ENCODE measurements around the gene HNRNPA0. TPM values are rescaled to one million over a fixed set of nuclear protein-coding genes. Genes with fewer than 3 reads are reported as not detected.

Gene HNRNPA0
- total and polyA plus RNA-seq, 2 donors (not counting 1 experiment from before 2014, with no cell fraction given): 31.5 to 34.2 TPM

DNA sequence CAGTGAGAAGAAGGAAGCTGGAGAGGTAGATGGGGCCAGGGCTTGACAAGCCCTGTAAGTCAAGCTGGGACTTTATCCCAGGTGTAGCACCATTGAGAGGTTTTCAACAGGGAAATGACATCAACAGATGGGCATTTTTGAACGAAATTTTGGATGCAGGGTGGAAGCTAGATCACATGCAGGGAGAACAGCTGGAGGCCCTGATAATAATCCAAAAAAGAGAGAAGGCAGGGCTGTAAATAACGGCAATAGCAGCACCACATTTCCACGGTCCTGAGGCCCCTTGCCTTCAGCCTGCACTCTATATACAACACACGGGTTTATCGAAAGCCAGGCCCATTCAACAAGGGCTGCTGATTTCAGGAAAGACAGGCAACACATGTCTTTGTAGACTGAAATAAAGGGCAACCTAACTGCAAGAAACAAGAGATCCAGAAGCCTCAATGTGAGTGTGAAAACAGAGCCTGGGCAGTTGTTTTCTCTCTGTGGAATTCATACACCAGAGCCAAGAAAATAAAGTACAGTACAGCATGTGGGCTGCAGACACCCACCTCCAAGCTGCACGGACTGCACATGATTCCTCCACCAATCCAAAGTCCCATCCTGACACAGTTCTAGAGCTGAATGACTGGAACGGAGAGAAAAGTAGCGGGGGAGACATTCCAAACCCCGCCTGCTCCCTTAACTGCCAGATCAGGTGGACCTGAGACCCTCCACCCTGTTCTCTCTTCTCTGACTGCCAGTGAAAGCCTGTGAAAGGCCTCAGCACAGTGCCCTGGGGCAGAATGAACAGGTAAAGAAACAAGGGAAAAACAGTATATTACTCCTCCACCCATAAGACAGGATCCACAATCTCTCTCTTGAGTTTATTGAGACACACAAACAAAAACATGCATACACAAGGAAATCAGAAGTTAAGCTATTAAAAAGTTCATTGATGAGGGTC, 54.6 kb downstream of the HNRNPA0 start:
- H3K9me3 Mint-ChIP-seq (ENCODE audit: insufficient read depth): no peaks in the 10 kb centered on the region
- H3K4me1 ChIP-seq (ENCODE audit: control insufficient read depth in 2 of 2, insufficient read depth in 2 of 2, low read length in 2 of 2): peaks cover 7 to 10% of the 10 kb centered on the region in 2 donors
- no peak for ATAC-seq (ENCODE audit: low read depth)
- H3K27me3 Mint-ChIP-seq: no peaks in the 10 kb centered on the region
- no peak overlapping the region for H3K9ac ChIP-seq (ENCODE audit: low read length)
- H3K4me3 Mint-ChIP-seq: no peak overlapping the region
- TF ChIP-seq CTCF (IDR thresholded peaks at IDR 0.05) (no peak), EZH2 (IDR thresholded peaks at IDR 0.05; ENCODE audit: borderline replicate concordance, insufficient read depth, low read depth, low read length, poor library complexity, severe bottlenecking) (no peak)
- H3K27ac Mint-ChIP-seq: no peak overlapping the region
- intact Hi-C loops (cut with micrococcal nuclease): no loop called here
- H3K36me3 ChIP-seq (replicated peaks in 1 of 2; ENCODE audit: control extremely low read depth in 1 of 2, control insufficient read depth in 1 of 2, extremely low read depth in 1 of 2, insufficient read depth in 2 of 2, low read length in 1 of 2): no peaks in the 10 kb centered on the region
- no peak overlapping the region for H3K4me2 ChIP-seq (replicated peaks; ENCODE audit: low read depth, low read length, poor library complexity, severe bottlenecking)
- H3K79me2 ChIP-seq (ENCODE audit: control insufficient read depth, insufficient read depth, low read length): no peaks in the 10 kb centered on the region
- ChIA-PET POLR2A (no interaction called here), CTCF (interaction anchor here (1.3 kb wide), 1 partner anchor 39 kb away, joined by 3 read pairs; no protein-coding TSS in a partner anchor)
- H3K9me3 ChIP-seq (ENCODE audit: control extremely low read depth in 1 of 3, control insufficient read depth in 2 of 3, insufficient read depth in 1 of 3, low read length in 2 of 3): no peaks in the 10 kb centered on the region
- DNase-seq: no peak
- 80% methylated on average over 5 of the region's 9 CpGs for WGBS (ENCODE audit: insufficient coverage)
- H2AFZ ChIP-seq (ENCODE audit: insufficient read depth, low read depth, low read length, poor library complexity, severe bottlenecking): no peak overlapping the region
- peaks cover 10% of the 10 kb centered on the region for H3K4me1 Mint-ChIP-seq
- no peaks in the 10 kb centered on the region for H4K20me1 ChIP-seq (ENCODE audit: control insufficient read depth, insufficient read depth, low read length, poor library complexity, severe bottlenecking)
- no peaks in the 10 kb centered on the region for H3K27me3 ChIP-seq (replicated peaks in 1 of 4; ENCODE audit: control extremely low read depth in 1 of 4, control insufficient read depth in 3 of 4, insufficient read depth in 4 of 4, low read length in 3 of 4)
- no peak overlapping the region for H3K4me3 ChIP-seq (ENCODE audit: control extremely low read depth in 1 of 5, extremely low read depth in 1 of 5, insufficient read depth in 1 of 5, low read depth in 2 of 5, low read length in 4 of 5)
- no peak overlapping the region for H3K27ac ChIP-seq (ENCODE audit: low read length in 2 of 2)

DNA sequence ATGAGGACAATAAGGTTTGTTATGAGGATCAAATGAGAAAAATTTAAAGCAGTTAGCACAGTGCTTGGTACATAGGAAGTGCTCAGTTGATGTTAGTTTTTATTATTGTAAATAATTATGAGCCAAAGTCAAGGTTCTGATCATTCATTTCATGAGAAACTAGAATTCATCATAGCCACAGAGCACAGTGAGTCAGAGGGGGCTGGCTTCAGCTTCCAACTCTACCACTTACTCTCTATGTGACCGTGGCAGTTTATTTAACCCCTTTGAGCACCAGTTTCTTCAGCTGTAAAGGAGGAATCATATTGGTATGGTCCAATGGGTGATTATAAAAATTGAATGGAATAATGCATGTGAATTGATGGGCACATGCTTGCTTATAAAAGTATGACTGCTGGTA, 57.7 kb downstream of the HNRNPA0 start:
- Histone ChIP-seq H3K27me3 (replicated peaks in 1 of 4; ENCODE audit: control extremely low read depth in 1 of 4, control insufficient read depth in 3 of 4, insufficient read depth in 4 of 4, low read length in 3 of 4) (no peaks in the 10 kb centered on the region), H3K4me3 (ENCODE audit: control extremely low read depth in 1 of 5, extremely low read depth in 1 of 5, insufficient read depth in 1 of 5, low read depth in 2 of 5, low read length in 4 of 5) (no peak overlapping the region), H4K20me1 (ENCODE audit: control insufficient read depth, insufficient read depth, low read length, poor library complexity, severe bottlenecking) (no peaks in the 10 kb centered on the region), H3K9ac (ENCODE audit: low read length) (no peak overlapping the region), H3K9me3 (ENCODE audit: control extremely low read depth in 1 of 3, control insufficient read depth in 2 of 3, insufficient read depth in 1 of 3, low read length in 2 of 3) (no peaks in the 10 kb centered on the region), H3K4me2 (replicated peaks; ENCODE audit: low read depth, low read length, poor library complexity, severe bottlenecking) (no peak overlapping the region), H2AFZ (ENCODE audit: insufficient read depth, low read depth, low read length, poor library complexity, severe bottlenecking) (no peak overlapping the region), H3K36me3 (replicated peaks in 1 of 2; ENCODE audit: control extremely low read depth in 1 of 2, control insufficient read depth in 1 of 2, extremely low read depth in 1 of 2, insufficient read depth in 2 of 2, low read length in 1 of 2) (no peaks in the 10 kb centered on the region), H3K4me1 (ENCODE audit: control insufficient read depth in 2 of 2, insufficient read depth in 2 of 2, low read length in 2 of 2) (peaks cover 7 to 10% of the 10 kb centered on the region in 2 donors), H3K79me2 (ENCODE audit: control insufficient read depth, insufficient read depth, low read length) (no peaks in the 10 kb centered on the region), H3K27ac (ENCODE audit: low read length in 2 of 2) (no peak overlapping the region)
- intact Hi-C loops (cut with micrococcal nuclease): no loop called here
- TF ChIP-seq CTCF (IDR thresholded peaks at IDR 0.05) (no peak), EZH2 (IDR thresholded peaks at IDR 0.05; ENCODE audit: borderline replicate concordance, insufficient read depth, low read depth, low read length, poor library complexity, severe bottlenecking) (no peak)
- no peaks in the 10 kb centered on the region for H3K9me3 Mint-ChIP-seq (ENCODE audit: insufficient read depth)
- H3K4me3 Mint-ChIP-seq: no peak overlapping the region
- WGBS (ENCODE audit: insufficient coverage): no CpG with 5 or more reads among the region's 1 CpG
- ATAC-seq (ENCODE audit: low read depth): no peak
- ChIA-PET CTCF (interaction anchor here (1.5 kb wide), 1 partner anchor 46 kb away, joined by 5 read pairs; no protein-coding TSS in a partner anchor), POLR2A (no interaction called here)
- DNase-seq: no peak
- no peaks in the 10 kb centered on the region for H3K27me3 Mint-ChIP-seq
- H3K27ac Mint-ChIP-seq: no peak overlapping the region
- H3K4me1 Mint-ChIP-seq: peaks cover 10% of the 10 kb centered on the region

Measured in B cell (primary cell).